SU-DHL-6 (cell line): ENCODE data around the gene SNX8.

ENCODE experiments used
- CTCF ChIP-seq: fragments of 200-600 bp; sonication (generic); IDR thresholded peaks from one replicate; pipeline ENCODE4 v1.5.1; 2017; ENCODE audit warnings: antibody characterized with exemption, mild to moderate bottlenecking, low read length, moderate library complexity; ENCODE audit not compliant: insufficient read depth, poor library complexity, severe bottlenecking
- EZH2phosphoT487 ChIP-seq: fragments of 200-600 bp; sonication (generic), shearing (Covaris generic); conservative IDR thresholded peaks from 2 replicates; pipeline ENCODE4 v1.6.1; 2018; ENCODE audit warnings: mild to moderate bottlenecking, antibody characterized with exemption, low read length, moderate library complexity, mixed read lengths

- TF ChIP-seq CTCF (no peak), EZH2phosphoT487 (no peak)
Measured at GRCh38 chr7:2289621-2290020, 24.6 kb downstream of the SNX8 start.
